ENCODE data around the gene STPG2. TPM values are rescaled to one million over a fixed set of nuclear protein-coding genes. Genes with fewer than 3 reads are reported as not detected.

Gene STPG2
- total and polyA plus RNA-seq, 10 of the 15 experiments (the other 5 are each of a cell fraction or from before 2014, with no cell fraction given), result 0.13 to 0.24 TPM; not detected in 8

GRCh38 chr4:97624204-97624603 lies 519.1 kb downstream of the STPG2 start (continued):
- TF ChIP-seq, protein P1, sequence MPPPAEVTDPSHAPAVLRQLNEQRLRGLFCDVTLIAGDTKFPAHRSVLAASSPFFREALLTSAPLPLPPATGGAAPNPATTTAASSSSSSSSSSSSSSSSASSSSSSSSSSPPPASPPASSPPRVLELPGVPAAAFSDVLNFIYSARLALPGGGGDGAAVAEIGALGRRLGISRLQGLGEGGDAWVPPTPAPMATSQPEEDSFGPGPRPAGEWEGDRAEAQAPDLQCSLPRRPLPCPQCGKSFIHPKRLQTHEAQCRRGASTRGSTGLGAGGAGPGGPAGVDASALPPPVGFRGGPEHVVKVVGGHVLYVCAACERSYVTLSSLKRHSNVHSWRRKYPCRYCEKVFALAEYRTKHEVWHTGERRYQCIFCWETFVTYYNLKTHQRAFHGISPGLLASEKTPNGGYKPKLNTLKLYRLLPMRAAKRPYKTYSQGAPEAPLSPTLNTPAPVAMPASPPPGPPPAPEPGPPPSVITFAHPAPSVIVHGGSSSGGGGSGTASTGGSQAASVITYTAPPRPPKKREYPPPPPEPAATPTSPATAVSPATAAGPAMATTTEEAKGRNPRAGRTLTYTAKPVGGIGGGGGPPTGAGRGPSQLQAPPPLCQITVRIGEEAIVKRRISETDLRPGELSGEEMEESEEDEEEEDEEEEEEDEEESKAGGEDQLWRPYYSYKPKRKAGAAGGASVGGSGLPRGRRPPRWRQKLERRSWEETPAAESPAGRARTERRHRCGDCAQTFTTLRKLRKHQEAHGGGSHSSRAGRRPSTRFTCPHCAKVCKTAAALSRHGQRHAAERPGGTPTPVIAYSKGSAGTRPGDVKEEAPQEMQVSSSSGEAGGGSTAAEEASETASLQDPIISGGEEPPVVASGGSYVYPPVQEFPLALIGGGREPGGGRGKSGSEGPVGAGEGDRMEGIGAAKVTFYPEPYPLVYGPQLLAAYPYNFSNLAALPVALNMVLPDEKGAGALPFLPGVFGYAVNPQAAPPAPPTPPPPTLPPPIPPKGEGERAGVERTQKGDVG (CRISPR knock-in tag; IDR thresholded peaks at IDR 0.05), result no peak
- TF ChIP-seq ATF7 (IDR thresholded peaks at IDR 0.05; ENCODE audit: low read depth) (no peak), KAT2A (conservative IDR thresholded peaks at IDR 0.05; ENCODE audit: control insufficient read depth, low read depth, low read length) (no peak), SP1 (IDR thresholded peaks at IDR 0.05; ENCODE audit: low read depth, low read length) (no peak), POLR2AphosphoS5 (IDR thresholded peaks at IDR 0.05; ENCODE audit: low read length) (no peak)

DNA sequence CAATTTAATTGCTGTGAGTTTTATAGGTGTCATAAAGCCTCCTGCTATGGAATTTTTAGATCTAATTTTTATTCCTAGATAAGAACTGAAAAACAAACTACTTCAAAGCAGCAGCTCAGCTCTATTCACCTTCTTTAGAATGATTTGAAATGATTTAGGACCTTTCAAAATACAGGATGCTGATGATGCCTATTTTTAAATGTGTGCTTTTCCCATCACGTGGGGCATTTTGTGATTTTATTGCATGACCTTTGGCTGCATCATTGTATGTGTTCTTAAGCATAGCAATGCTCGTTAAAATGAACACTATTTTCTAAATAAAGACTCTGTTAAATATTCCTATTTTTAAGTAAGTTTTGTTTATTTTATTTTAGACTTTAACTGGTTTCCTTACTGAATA lies 537.3 kb downstream of the STPG2 start:
- DNase-seq (ENCODE audit: low read depth, low spot score), result no peak
- ChIA-PET CTCF (no interaction called here), POLR2A (no interaction called here), SMC1A (ENCODE audit: uncharacterized antibody, unreplicated experiment) (interaction anchor here (1.5 kb wide), 1 partner anchor 9 kb away, joined by 3 read pairs; no protein-coding TSS in a partner anchor), RAD21 (ENCODE audit: unreplicated experiment) (no interaction called here)
- FAIRE-seq, result no peak
- no peak for ATAC-seq
- no peak overlapping the region for H3K27ac ChIP-seq (ENCODE audit: control insufficient read depth, insufficient read depth)
- no peaks in the 10 kb centered on the region for H3K4me1 ChIP-seq (ENCODE audit: control insufficient read depth, insufficient read depth, low read length)
- WGBS (ENCODE audit: insufficient coverage, insufficient replicate concordance, low lambda C conversion rate, missing lambda C conversion rate), result 0% methylated on average over 2 of the region's 2 CpGs
- no peaks in the 10 kb centered on the region for H3K79me2 ChIP-seq (ENCODE audit: control insufficient read depth, insufficient read depth, low read length)
- intact Hi-C loops (cut with micrococcal nuclease; ENCODE audit: unreplicated experiment) (no loop called here), in situ Hi-C loops (cut with MboI) (no loop called here)
- no peak overlapping the region for H3K4me2 ChIP-seq (ENCODE audit: control insufficient read depth, insufficient read depth)
- H3K27me3 ChIP-seq (replicated peaks in 1 of 2; ENCODE audit: control insufficient read depth in 2 of 2, insufficient read depth in 2 of 2, low read length in 1 of 2), result no peaks in the 10 kb centered on the region
- no peaks in the 10 kb centered on the region for H3K36me3 ChIP-seq (ENCODE audit: control insufficient read depth in 2 of 2, insufficient read depth in 2 of 2, low read length in 1 of 2)
- H4K20me1 ChIP-seq (ENCODE audit: control insufficient read depth, insufficient read depth), result no peaks in the 10 kb centered on the region
- no peak for TF ChIP-seq BCL11A (IDR thresholded peaks at IDR 0.05; ENCODE audit: low read depth, low read length)
- no peak for TF ChIP-seq NFXL1 (IDR thresholded peaks at IDR 0.05; ENCODE audit: borderline replicate concordance)
- H3K9ac ChIP-seq (ENCODE audit: control insufficient read depth, insufficient read depth, low read length), result no peak overlapping the region
- no peak overlapping the region for H2AFZ ChIP-seq (ENCODE audit: control insufficient read depth, low read depth, low read length)
- no peaks in the 10 kb centered on the region for H3K9me3 ChIP-seq (replicated peaks; ENCODE audit: control insufficient read depth, insufficient read depth, low read length)
- BruUV-seq (replicated peaks), result no TSS peak
- H3K4me3 ChIP-seq, result no peak overlapping the region
